Smooth muscle cell (in vitro differentiated cells): Measurements from ENCODE around the gene TEAD4. TPM values are rescaled to one million over a fixed set of nuclear protein-coding genes. Genes with fewer than 3 reads are reported as not detected.

Experiments
- DNase-seq: peaks from one replicate; lab custom pipeline; 2025; ENCODE audit not compliant: unreplicated experiment; lab: John Stamatoyannopoulos, UW
- H2AFZ ChIP-seq: fragments of 200-600 bp; sonication (generic); 2 replicates; pipeline ENCODE4 v1.6.0; 2016; ENCODE audit warnings: antibody characterized with exemption, low read depth, mild to moderate bottlenecking
- H3F3A ChIP-seq: fragments of 200-600 bp; sonication (generic); 2 replicates; pipeline ENCODE4 v1.6.0; 2017; ENCODE audit warnings: antibody characterized with exemption, low read depth
- H3K27ac ChIP-seq: fragments of 200-600 bp; sonication (generic); 2 replicates; pipeline ENCODE4 v1.5.1; 2016; ENCODE audit warnings: low read depth, mild to moderate bottlenecking
- H3K27me3 ChIP-seq: fragments of 200-600 bp; sonication (generic); 2 replicates; pipeline ENCODE4 v1.6.1; 2016; ENCODE audit warnings: low read depth, mild to moderate bottlenecking
- H3K36me3 ChIP-seq: fragments of 200-600 bp; sonication (generic); 2 replicates; pipeline ENCODE4 v1.5.1; 2016; ENCODE audit warnings: low read depth
- H3K4me1 ChIP-seq: fragments of 200-600 bp; sonication (generic); 2 replicates; pipeline ENCODE4 v1.5.1; 2016; ENCODE audit warnings: low read depth
- H3K4me2 ChIP-seq: fragments of 200-600 bp; sonication (generic); 2 replicates; pipeline ENCODE4 v1.6.0; 2016; ENCODE audit warnings: mild to moderate bottlenecking
- H3K4me3 ChIP-seq: fragments of 200-600 bp; sonication (generic); 2 replicates; pipeline ENCODE4 v1.5.1; 2016; ENCODE audit warnings: mild to moderate bottlenecking
- H3K79me2 ChIP-seq: fragments of 200-600 bp; sonication (generic); 2 replicates; pipeline ENCODE4 v1.6.0; 2016; ENCODE audit warnings: low read depth, mild to moderate bottlenecking
- H3K9ac ChIP-seq: fragments of 200-600 bp; sonication (generic); 2 replicates; pipeline ENCODE4 v1.6.0; 2016; ENCODE audit warnings: low read depth
- H3K9me3 ChIP-seq: fragments of 200-600 bp; sonication (generic); replicated peaks from 2 replicates; pipeline ENCODE4 v1.5.1; 2016; ENCODE audit warnings: low read depth
- H4K20me1 ChIP-seq: fragments of 200-600 bp; sonication (generic); 2 replicates; pipeline ENCODE4 v1.6.0; 2016; ENCODE audit warnings: low read depth
- CTCF ChIP-seq: fragments of 200-600 bp; sonication (generic); IDR thresholded peaks from 2 replicates; pipeline ENCODE4 v1.5.1; 2017; ENCODE audit warnings: borderline replicate concordance, mild to moderate bottlenecking, antibody characterized with exemption; ENCODE audit not compliant: insufficient read depth, poor library complexity, severe bottlenecking
- WGBS: methylation state at CpG from one replicate; pipeline ENCODE4 v1.1.7; 2016; ENCODE audit warnings: low lambda C conversion rate; 5-methylcytosine and 5-hydroxymethylcytosine counted together
- polyA plus RNA-seq: library from polyadenylated mRNA; unstranded; fragments of >200 nt; fragmentation: Nextera tagmentation; extraction: Ambion mirVana; gene quantifications from 2 replicates; pipeline ENCODE4 v1.2.1, GENCODE V29; 2016
- total RNA-seq: library from RNA; depleted of rRNA; stranded (reverse); fragments of >200 nt; gene quantifications from 2 replicates; pipeline ENCODE4 v1.2.3, GENCODE V29; 2014

TEAD4 gene
- total and polyA plus RNA-seq, 2 experiments from 2014 or later, result 12.0 to 14.3 TPM

GRCh38 chr12:2923057-2923456 lies 36.1 kb upstream of the TEAD4 start:
- Histone ChIP-seq H3F3A (no peaks in the 10 kb centered on the region), H3K4me3 (no peak overlapping the region), H2AFZ (no peak overlapping the region), H4K20me1 (peaks cover 54% of the 10 kb centered on the region), H3K79me2 (peaks cover 5% of the 10 kb centered on the region), H3K9me3 (no peaks in the 10 kb centered on the region), H3K4me1 (no peaks in the 10 kb centered on the region), H3K4me2 (no peak overlapping the region), H3K27me3 (no peaks in the 10 kb centered on the region), H3K36me3 (peaks cover 25% of the 10 kb centered on the region), H3K27ac (no peak overlapping the region), H3K9ac (no peak overlapping the region)
- over 99% methylated on average over 9 of the region's 9 CpGs for WGBS
- no peak for DNase-seq
- no peak for TF ChIP-seq CTCF

- peaks cover 5% of the 10 kb centered on the region for H3K79me2 ChIP-seq
- no peak overlapping the region for H3K9ac ChIP-seq
- no peak for DNase-seq
- no peaks in the 10 kb centered on the region for H3K27me3 ChIP-seq
- H3K4me2 ChIP-seq, result no peak overlapping the region
- H3K4me1 ChIP-seq, result no peaks in the 10 kb centered on the region
- no peaks in the 10 kb centered on the region for H3K9me3 ChIP-seq
- no peaks in the 10 kb centered on the region for H3F3A ChIP-seq
- no peak overlapping the region for H2AFZ ChIP-seq
- H3K4me3 ChIP-seq, result no peak overlapping the region
- H3K36me3 ChIP-seq, result peaks cover 25% of the 10 kb centered on the region
- 97% methylated on average over 3 of the region's 3 CpGs for WGBS
- no peak for TF ChIP-seq CTCF
- H4K20me1 ChIP-seq, result peaks cover 50% of the 10 kb centered on the region
- no peak overlapping the region for H3K27ac ChIP-seq
These were observed 35.2 kb upstream of the TEAD4 start for GRCh38 chr12:2924019-2924418.

- DNase-seq, result no peak
- H3K27ac ChIP-seq, result no peak overlapping the region
- no peak overlapping the region for H3K4me2 ChIP-seq
These were observed 33.7 kb upstream of the TEAD4 start for GRCh38 chr12:2925322-2925995.

More at GRCh38 chr12:2925322-2925995, 33.7 kb upstream of the TEAD4 start:
- no peak overlapping the region for H3K4me3 ChIP-seq
- no peaks in the 10 kb centered on the region for H3K9me3 ChIP-seq
- no peak for TF ChIP-seq CTCF
- H3K4me1 ChIP-seq, result no peaks in the 10 kb centered on the region
- peaks cover 29% of the 10 kb centered on the region for H3K36me3 ChIP-seq
- peaks cover 42% of the 10 kb centered on the region for H4K20me1 ChIP-seq
- H3K27me3 ChIP-seq, result no peaks in the 10 kb centered on the region
- H3K79me2 ChIP-seq, result no peaks in the 10 kb centered on the region
- no peak overlapping the region for H3K9ac ChIP-seq
- WGBS, result 79% methylated on average over 6 of the region's 6 CpGs
- H3F3A ChIP-seq, result no peaks in the 10 kb centered on the region
- H2AFZ ChIP-seq, result no peak overlapping the region
